Measurements from ENCODE around the gene AHCYL2.

AHCYL2 gene

GRCh38 chr7:129317450-129317849, 92.6 kb downstream of the AHCYL2 start:
- TF ChIP-seq, protein P1, sequence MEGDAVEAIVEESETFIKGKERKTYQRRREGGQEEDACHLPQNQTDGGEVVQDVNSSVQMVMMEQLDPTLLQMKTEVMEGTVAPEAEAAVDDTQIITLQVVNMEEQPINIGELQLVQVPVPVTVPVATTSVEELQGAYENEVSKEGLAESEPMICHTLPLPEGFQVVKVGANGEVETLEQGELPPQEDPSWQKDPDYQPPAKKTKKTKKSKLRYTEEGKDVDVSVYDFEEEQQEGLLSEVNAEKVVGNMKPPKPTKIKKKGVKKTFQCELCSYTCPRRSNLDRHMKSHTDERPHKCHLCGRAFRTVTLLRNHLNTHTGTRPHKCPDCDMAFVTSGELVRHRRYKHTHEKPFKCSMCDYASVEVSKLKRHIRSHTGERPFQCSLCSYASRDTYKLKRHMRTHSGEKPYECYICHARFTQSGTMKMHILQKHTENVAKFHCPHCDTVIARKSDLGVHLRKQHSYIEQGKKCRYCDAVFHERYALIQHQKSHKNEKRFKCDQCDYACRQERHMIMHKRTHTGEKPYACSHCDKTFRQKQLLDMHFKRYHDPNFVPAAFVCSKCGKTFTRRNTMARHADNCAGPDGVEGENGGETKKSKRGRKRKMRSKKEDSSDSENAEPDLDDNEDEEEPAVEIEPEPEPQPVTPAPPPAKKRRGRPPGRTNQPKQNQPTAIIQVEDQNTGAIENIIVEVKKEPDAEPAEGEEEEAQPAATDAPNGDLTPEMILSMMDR (IDR thresholded peaks at IDR 0.05; ENCODE audit: control insufficient read depth, insufficient read depth, low read depth, low read length, missing control alignments): no peak
- H3K4me3 ChIP-seq (ENCODE audit: control insufficient read depth, low read depth, low read length): no peak overlapping the region
- no peak for DNase-seq (ENCODE audit: low read depth)

DNA sequence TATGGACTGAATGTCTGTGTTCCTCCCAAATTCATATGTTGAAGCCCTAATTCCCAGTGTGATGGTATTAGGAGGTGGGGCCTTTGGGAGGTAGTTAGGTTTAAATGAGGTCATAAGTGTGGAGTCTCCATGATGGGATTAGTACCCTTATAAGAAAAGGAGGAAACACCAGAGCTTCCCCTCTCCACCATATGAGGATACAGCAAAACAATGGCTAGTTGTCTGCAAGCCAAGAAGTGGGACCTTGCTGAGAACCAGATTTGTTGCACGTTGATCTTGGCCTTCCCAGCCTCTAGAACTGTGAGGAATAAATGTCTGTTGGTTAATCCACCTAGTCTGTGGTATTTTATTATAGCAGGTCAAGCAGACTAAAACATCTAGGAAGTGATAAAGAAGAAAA, 102.2 kb downstream of the AHCYL2 start:
- no peak overlapping the region for H3K4me3 ChIP-seq (ENCODE audit: control insufficient read depth, low read depth, low read length)
- TF ChIP-seq, protein P1 (IDR thresholded peaks at IDR 0.05; ENCODE audit: control insufficient read depth, insufficient read depth, low read depth, low read length, missing control alignments): no peak
- DNase-seq (ENCODE audit: low read depth): no peak

- TF ChIP-seq, protein P1 (IDR thresholded peaks at IDR 0.05; ENCODE audit: control insufficient read depth, insufficient read depth, low read depth, low read length, missing control alignments): no peak
- no peak overlapping the region for H3K4me3 ChIP-seq (ENCODE audit: control insufficient read depth, low read depth, low read length)
- DNase-seq (ENCODE audit: low read depth): no peak
Observed at GRCh38 chr7:129332254-129333035, 107.6 kb downstream of the AHCYL2 start.

GRCh38 chr7:129334473-129334872, 109.6 kb downstream of the AHCYL2 start:
- DNase-seq (ENCODE audit: low read depth): no peak
- TF ChIP-seq, protein P1 (IDR thresholded peaks at IDR 0.05; ENCODE audit: control insufficient read depth, insufficient read depth, low read depth, low read length, missing control alignments): no peak

DNA sequence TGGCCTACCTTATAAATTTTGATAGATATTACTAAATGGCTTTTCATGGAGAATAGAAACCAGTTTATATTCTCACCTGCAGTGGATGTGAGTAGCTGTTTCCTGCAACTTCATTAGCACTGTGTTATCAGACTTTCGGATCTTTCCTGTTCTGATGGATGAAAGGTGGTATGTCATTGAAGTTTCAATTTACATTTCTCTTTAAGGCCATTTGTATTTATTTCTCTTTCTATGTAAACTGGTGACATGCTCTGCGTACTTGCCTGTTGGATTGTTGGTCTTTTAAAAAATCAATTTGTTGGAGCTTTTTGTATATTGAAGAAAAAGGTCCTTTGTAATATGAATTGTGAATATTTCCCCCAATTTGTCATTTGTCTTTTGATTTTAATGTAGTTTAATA, 113.6 kb downstream of the AHCYL2 start:
- no peak for DNase-seq (ENCODE audit: low read depth)
- TF ChIP-seq, protein P1 (IDR thresholded peaks at IDR 0.05; ENCODE audit: control insufficient read depth, insufficient read depth, low read depth, low read length, missing control alignments): no peak
- H3K4me3 ChIP-seq (ENCODE audit: control insufficient read depth, low read depth, low read length): no peak overlapping the region

More at GRCh38 chr7:129334473-129334872, 109.6 kb downstream of the AHCYL2 start:
- no peak overlapping the region for H3K4me3 ChIP-seq (ENCODE audit: control insufficient read depth, low read depth, low read length)

GRCh38 chr7:129341212-129341611, 116.4 kb downstream of the AHCYL2 start:
- DNase-seq (ENCODE audit: low read depth): no peak
- no peak overlapping the region for H3K4me3 ChIP-seq (ENCODE audit: control insufficient read depth, low read depth, low read length)
- TF ChIP-seq, protein P1 (IDR thresholded peaks at IDR 0.05; ENCODE audit: control insufficient read depth, insufficient read depth, low read depth, low read length, missing control alignments): no peak
